ENCODE results near the gene RNASE13. TPM values are rescaled to one million over a fixed set of nuclear protein-coding genes. Genes with fewer than 3 reads are reported as not detected.

Gene RNASE13
- total and polyA plus RNA-seq, 2 of the 4 experiments (the other 2 are of a cell fraction), result not detected

GRCh38 chr14:21056520-21057163, 22.0 kb upstream of the RNASE13 start:
- Histone ChIP-seq H3K4me1 (ENCODE audit: control insufficient read depth, insufficient read depth, low read length) (no peaks in the 10 kb centered on the region), H4K91ac (ENCODE audit: insufficient read depth, low read depth, low read length) (no peak overlapping the region), H3K56ac (ENCODE audit: extremely low read depth, insufficient read depth, low read length) (no peak overlapping the region), H4K5ac (ENCODE audit: low read depth, low read length) (no peak overlapping the region), H3K18ac (ENCODE audit: low read depth, low read length) (no peak overlapping the region), H3K9me1 (ENCODE audit: insufficient read depth, low read length) (peaks cover 3% of the 10 kb centered on the region; the same call in 1 of the 2 replicates), H3K79me1 (ENCODE audit: low read depth in 1 of 2, low read length in 2 of 2) (no peaks in the 10 kb centered on the region), H2AK9ac (replicated peaks; ENCODE audit: low read depth, low read length, poor library complexity) (no peak overlapping the region), H3K4me2 (ENCODE audit: low read depth, low read length) (no peak overlapping the region), H3K36me3 (ENCODE audit: control insufficient read depth, insufficient read depth, low read length) (no peaks in the 10 kb centered on the region), H3K4ac (ENCODE audit: low read depth, low read length) (no peak overlapping the region), H3K27me3 (ENCODE audit: control insufficient read depth, insufficient read depth, low read length) (peaks cover 1% of the 10 kb centered on the region), H3K14ac (replicated peaks; ENCODE audit: low read depth, low read length) (no peak overlapping the region), H3K4me3 (ENCODE audit: insufficient read depth, low read depth, low read length) (no peak overlapping the region), H4K8ac (ENCODE audit: low read depth in 2 of 2, low read length in 2 of 2) (no peak overlapping the region), H2AK5ac (ENCODE audit: low read depth, low read length) (no peak overlapping the region), H3K27ac (ENCODE audit: insufficient read depth, low read length) (no peak overlapping the region), H2AFZ (replicated peaks; ENCODE audit: low read length, poor library complexity) (no peak overlapping the region), H4K20me1 (ENCODE audit: insufficient read depth, low read length) (no peaks in the 10 kb centered on the region), H3K9ac (ENCODE audit: low read depth, low read length) (no peak overlapping the region), H2BK20ac (ENCODE audit: low read depth, low read length) (no peak overlapping the region), H3K23ac (ENCODE audit: low read depth, low read length) (no peak overlapping the region), H2BK5ac (ENCODE audit: low read depth, low read length, poor library complexity, severe bottlenecking) (no peak overlapping the region), H2BK120ac (ENCODE audit: low read depth, low read length) (no peak overlapping the region), H3K9me3 (ENCODE audit: control insufficient read depth, insufficient read depth, low read length) (no peaks in the 10 kb centered on the region), H2BK15ac (ENCODE audit: low read depth, low read length) (no peak overlapping the region)
- TF ChIP-seq NFE2L2 (IDR thresholded peaks at IDR 0.05; ENCODE audit: low read depth, low read length) (no peak), CEBPB (IDR thresholded peaks at IDR 0.05; ENCODE audit: low read depth, low read length) (no peak), POLR2A (IDR thresholded peaks at IDR 0.05; ENCODE audit: low read depth, low read length) (no peak), RCOR1 (IDR thresholded peaks at IDR 0.05; ENCODE audit: insufficient replicate concordance, low read length) (no peak), ELK1 (IDR thresholded peaks at IDR 0.05; ENCODE audit: borderline replicate concordance, low read depth, low read length) (no peak), CHD1 (IDR thresholded peaks at IDR 0.05; ENCODE audit: low read depth, low read length) (no peak), SMC3 (IDR thresholded peaks at IDR 0.05; ENCODE audit: low read depth, low read length) (no peak)
- in situ Hi-C loops (cut with MboI; ENCODE audit: low sequenced_read_pairs) (no loop called here), intact Hi-C loops (cut with micrococcal nuclease) (no loop called here), dilution Hi-C loops (cut with HindIII; ENCODE audit: low sequenced_read_pairs, unreplicated experiment) (no loop called here)
- no CpG with 5 or more reads among the region's 10 CpGs for WGBS, 2 experiments (ENCODE audit: extremely low coverage in 2 of 2, insufficient read length in 1 of 2)
- no peak for ATAC-seq (ENCODE audit: low read depth)
- ChIA-PET POLR2A (ENCODE audit: unreplicated experiment) (interaction anchor here (0.7 kb wide), 1 partner anchor 17 kb away, joined by 3 read pairs; no protein-coding TSS in a partner anchor), CTCF (interaction anchor here (1.1 kb wide), 1 partner anchor 36 kb away, joined by 4 read pairs; no protein-coding TSS in a partner anchor)
- no TSS peak for BruUV-seq (replicated peaks)
- no peak for DNase-seq

All from IMR-90 (cell line).